DOHH2 (cell line): ENCODE measurements around the gene CRTC3.

Experiments used
- H3F3A ChIP-seq: fragments of 200-600 bp; sonication (generic), shearing (Covaris generic); 2 replicates; pipeline ENCODE4 v1.6.0; 2016; ENCODE audit warnings: antibody characterized with exemption, mild to moderate bottlenecking; ENCODE audit not compliant: control insufficient read depth, insufficient read depth
- H3K27ac ChIP-seq: fragments of 200-600 bp; sonication (generic); 2 replicates; pipeline ENCODE4 v1.5.1; 2014; ENCODE audit warnings: low read depth, mild to moderate bottlenecking, low read length, moderate library complexity
- H3K27me3 ChIP-seq: fragments of 200-600 bp; sonication (generic); 2 replicates; pipeline ENCODE4 v1.6.1; 2014; ENCODE audit warnings: mild to moderate bottlenecking, low read length, mixed read lengths; ENCODE audit not compliant: control insufficient read depth
- H3K36me3 ChIP-seq: fragments of 200-600 bp; sonication (generic); 2 replicates; pipeline ENCODE4 v1.6.1; 2014; ENCODE audit warnings: mild to moderate bottlenecking, low read length, moderate library complexity, mixed read lengths; ENCODE audit not compliant: control insufficient read depth
- H3K4me1 ChIP-seq: fragments of 200-600 bp; sonication (generic); 2 replicates; pipeline ENCODE4 v1.6.1; 2014; ENCODE audit warnings: mild to moderate bottlenecking, low read length, mixed read lengths; ENCODE audit not compliant: control insufficient read depth
- H3K4me2 ChIP-seq: fragments of 200-600 bp; sonication (generic); 2 replicates; pipeline ENCODE4 v1.6.0; 2014; ENCODE audit warnings: mild to moderate bottlenecking, low read length, moderate library complexity
- H3K4me3 ChIP-seq: fragments of 200-600 bp; sonication (generic); 2 replicates; pipeline ENCODE4 v1.5.1; 2014; ENCODE audit warnings: mild to moderate bottlenecking, low read length, mixed read lengths
- H3K79me2 ChIP-seq: fragments of 200-600 bp; sonication (generic); 2 replicates; pipeline ENCODE4 v1.6.1; 2014; ENCODE audit warnings: mild to moderate bottlenecking, low read length, mixed read lengths; ENCODE audit not compliant: control insufficient read depth
- H3K9me2 ChIP-seq: fragments of 200-600 bp; sonication (generic); replicated peaks from 2 replicates; pipeline ENCODE4 v1.6.1; 2014; ENCODE audit warnings: mild to moderate bottlenecking, low read length, mixed read lengths; ENCODE audit not compliant: control insufficient read depth
- H3K9me3 ChIP-seq: fragments of 200-600 bp; sonication (generic); 2 replicates; pipeline ENCODE4 v1.6.1; 2014; ENCODE audit warnings: antibody characterized with exemption, low read length, mixed read lengths; ENCODE audit not compliant: control insufficient read depth, insufficient read depth
- H4K20me1 ChIP-seq: fragments of 200-600 bp; sonication (generic); 2 replicates; pipeline ENCODE4 v1.6.0; 2014; ENCODE audit warnings: low read depth, mild to moderate bottlenecking, antibody characterized with exemption, low read length, moderate library complexity; ENCODE audit not compliant: control insufficient read depth, insufficient read depth
- CTCF ChIP-seq: fragments of 200-600 bp; sonication (generic); IDR thresholded peaks from one replicate; pipeline ENCODE4 v1.5.1; 2014; ENCODE audit warnings: antibody characterized with exemption, mild to moderate bottlenecking, low read depth, low read length; ENCODE audit not compliant: poor library complexity, severe bottlenecking
- EZH2phosphoT487 ChIP-seq: fragments of 200-600 bp; sonication (generic); IDR thresholded peaks from 2 replicates; pipeline ENCODE4 v1.6.1; 2017; ENCODE audit warnings: borderline replicate concordance, mild to moderate bottlenecking, antibody characterized with exemption, low read length, moderate library complexity, mixed read lengths

CRTC3 gene

GRCh38 chr15:90529371-90530249 is at the start of gene CRTC3:
Gene CRTC3 (plus strand): TSS chr15:90529923. CDS start chr15:90530072, 149 bp downstream.
- Histone ChIP-seq H3K27me3 (no peaks in the 10 kb centered on the region), H3K36me3 (no peaks in the 10 kb centered on the region), H3K4me3 (peak within 1 kb of the TSS; percentile 88), H3K9me3 (no peaks in the 10 kb centered on the region), H3F3A (0 out of 2 replicates have a peak, but pooled peaks cover 2% of the 10 kb centered on the region), H3K79me2 (peaks cover 40% of the 10 kb centered on the region), H3K4me2 (peak within 1 kb of the TSS; percentile 85), H3K9me2 (no peaks in the 10 kb centered on the region), H3K27ac (no peak within 1 kb of the TSS), H4K20me1 (0 out of 2 replicates have a peak, but pooled peaks cover 4% of the 10 kb centered on the region), H3K4me1 (peaks cover 16% of the 10 kb centered on the region)
- TF ChIP-seq CTCF (no peak), EZH2phosphoT487 (no peak)

- peaks cover 3% of the 10 kb centered on the region; the same call in 1 of the 2 replicates for H3F3A ChIP-seq
- H3K79me2 ChIP-seq, result no peaks in the 10 kb centered on the region
- no peaks in the 10 kb centered on the region for H3K27me3 ChIP-seq
- no peak overlapping the region for H3K4me2 ChIP-seq
- H4K20me1 ChIP-seq, result no peaks in the 10 kb centered on the region
- H3K9me3 ChIP-seq, result no peaks in the 10 kb centered on the region
- no peak overlapping the region for H3K4me3 ChIP-seq
- 0 out of 2 replicates have a peak, but pooled peaks cover 3% of the 10 kb centered on the region for H3K4me1 ChIP-seq
- TF ChIP-seq CTCF, result no peak
- TF ChIP-seq EZH2phosphoT487, result no peak
- peaks cover 77% of the 10 kb centered on the region for H3K36me3 ChIP-seq
- no peak overlapping the region for H3K27ac ChIP-seq
- no peaks in the 10 kb centered on the region for H3K9me2 ChIP-seq
These were observed 48.7 kb upstream of the CRTC3 start for GRCh38 chr15:90481023-90481422.

GRCh38 chr15:90482124-90483011 is 47.4 kb upstream of the CRTC3 start:
- H3K4me1 ChIP-seq, result 0 out of 2 replicates have a peak, but pooled peaks cover 3% of the 10 kb centered on the region
- peak; percentile 82 for TF ChIP-seq CTCF
- no peak for TF ChIP-seq EZH2phosphoT487
- H3K4me3 ChIP-seq, result no peak overlapping the region
- no peaks in the 10 kb centered on the region for H3K9me2 ChIP-seq
- no peaks in the 10 kb centered on the region for H4K20me1 ChIP-seq
- H3K4me2 ChIP-seq, result no peak overlapping the region
- no peaks in the 10 kb centered on the region for H3K9me3 ChIP-seq
- H3F3A ChIP-seq, result peaks cover 3% of the 10 kb centered on the region; the same call in 1 of the 2 replicates
- H3K79me2 ChIP-seq, result no peaks in the 10 kb centered on the region
- peaks cover 79% of the 10 kb centered on the region for H3K36me3 ChIP-seq
- no peaks in the 10 kb centered on the region for H3K27me3 ChIP-seq
- no peak overlapping the region for H3K27ac ChIP-seq
